Measurements from ENCODE around the gene MAPKAPK5.
"Not testable (repeated sequence)": the region's sequence is repeated elsewhere in the genome, so short reads cannot be mapped to it uniquely, and the experiment has no call there.

MAPKAPK5 gene

GRCh38 chr12:111828338-111828979, 13.6 kb upstream of the MAPKAPK5 start:
- no peak for DNase-seq

- not testable (repeated sequence) for DNase-seq
These were observed 12.4 kb upstream of the MAPKAPK5 start for GRCh38 chr12:111829635-111830034.

GRCh38 chr12:111834740-111835386, 7.2 kb upstream of the MAPKAPK5 start:
- DNase-seq: not testable (repeated sequence)

- DNase-seq: not testable (repeated sequence)
These were observed 6.4 kb upstream of the MAPKAPK5 start for GRCh38 chr12:111835531-111836181.

GRCh38 chr12:111838353-111838752, 3.7 kb upstream of the MAPKAPK5 start:
- no peak for DNase-seq

GRCh38 chr12:111840807-111841206, 1.2 kb upstream of the MAPKAPK5 start:
- no peak for DNase-seq

- no peak for DNase-seq
These were observed 735 bp upstream of the MAPKAPK5 start for GRCh38 chr12:111841236-111841749.

GRCh38 chr12:111842556-111843396, 748 bp downstream of the MAPKAPK5 start:
- DNase-seq: peak; percentile 14

- DNase-seq: no peak
These were observed 4.0 kb downstream of the MAPKAPK5 start for GRCh38 chr12:111846016-111846415.

GRCh38 chr12:111850526-111850925, 8.5 kb downstream of the MAPKAPK5 start:
- DNase-seq: no peak

- DNase-seq: no peak
These were observed 16.2 kb downstream of the MAPKAPK5 start for GRCh38 chr12:111858186-111858585.

GRCh38 chr12:111858778-111859177, 16.8 kb downstream of the MAPKAPK5 start:
- DNase-seq: no peak

- no peak for DNase-seq
These were observed 22.9 kb downstream of the MAPKAPK5 start for GRCh38 chr12:111864913-111865312.

GRCh38 chr12:111867531-111867930, 25.5 kb downstream of the MAPKAPK5 start:
- no peak for DNase-seq

- no peak for DNase-seq
These were observed 26.9 kb downstream of the MAPKAPK5 start for GRCh38 chr12:111868676-111869588.

GRCh38 chr12:111869671-111870070, 27.6 kb downstream of the MAPKAPK5 start:
- DNase-seq: no peak

- DNase-seq: no peak
These were observed 28.2 kb downstream of the MAPKAPK5 start for GRCh38 chr12:111870216-111870615.

- DNase-seq: no peak
These were observed 28.7 kb downstream of the MAPKAPK5 start for GRCh38 chr12:111870706-111871105.

GRCh38 chr12:111873113-111873512, 31.1 kb downstream of the MAPKAPK5 start:
- DNase-seq: no peak

- DNase-seq: no peak
These were observed 39.7 kb downstream of the MAPKAPK5 start for GRCh38 chr12:111881716-111882115.

GRCh38 chr12:111886662-111887545, 44.9 kb downstream of the MAPKAPK5 start:
- DNase-seq: no peak
